Lower leg skin (tissue), 4 donors: Measurements from ENCODE around the gene SH2D7. TPM values are rescaled to one million over a fixed set of nuclear protein-coding genes. Genes with fewer than 3 reads are reported as not detected.

Experiments used
- DNase-seq, 2 donors: peaks; one replicate each; pipeline ENCODE4 v3.0.0-alpha.2; 2019; ENCODE audit warnings: low spot score in 2 of 2
- H3K4me3 ChIP-seq: fragments of 200-600 bp; sonication (generic); 2 replicates; pipeline ENCODE4 v1.5.1; 2017; ENCODE audit warnings: mild to moderate bottlenecking, low read depth; ENCODE audit not compliant: poor library complexity, severe bottlenecking
- CTCF ChIP-seq, 3 donors: fragments of 450-650 bp; IDR thresholded peaks; one replicate each; pipeline ENCODE4 v1.5.1; 2016; ENCODE audit warnings: antibody characterized with exemption in 3 of 3, mild to moderate bottlenecking in 3 of 3, moderate library complexity in 2 of 3
- POLR2A ChIP-seq, 2 donors: fragments of 450-650 bp; IDR thresholded peaks; one replicate each; pipeline ENCODE4 v1.6.1; 2016 to 2017; ENCODE audit warnings: antibody characterized with exemption in 2 of 2, mild to moderate bottlenecking in 1 of 2, moderate library complexity in 1 of 2
- WGBS, 2 donors: methylation state at CpG; one replicate each; pipeline ENCODE4 v1.1.5; 2018; 5-methylcytosine and 5-hydroxymethylcytosine counted together
- intact Hi-C: fragments of 100-400 bp; cut with DNase I; formaldehyde crosslinking; loops from one replicate; pipeline ENCODE4 v1.15.0; 2023; ENCODE audit warnings: low total_unique reads
- total RNA-seq, 4 donors: library from RNA; depleted of rRNA; stranded (reverse); fragments of >200 nt; gene quantifications; one replicate each; pipeline ENCODE4 v1.1.0, GENCODE V29; 2016

Gene SH2D7
- total RNA-seq, 4 donors from 2014 or later: not detected

- WGBS, 2 donors: 80 to 84% methylated on average over 5 of the region's 5 CpGs
- DNase-seq: no peak
- no peak for TF ChIP-seq CTCF (IDR thresholded peaks at IDR 0.05)
- TF ChIP-seq POLR2A (IDR thresholded peaks at IDR 0.05): no peak
- H3K4me3 ChIP-seq: no peak overlapping the region
- intact Hi-C loops: no loop called here
These were observed 39.8 kb upstream of the SH2D7 start for GRCh38 chr15:78052545-78052944.

- DNase-seq: no peak
- WGBS, 2 donors: 65 to 75% methylated on average over 2 of the region's 2 CpGs
- no peak for TF ChIP-seq POLR2A (IDR thresholded peaks at IDR 0.05)
- TF ChIP-seq CTCF (IDR thresholded peaks at IDR 0.05): no peak
- H3K4me3 ChIP-seq: no peak overlapping the region
- intact Hi-C loops: no loop called here
These were observed 37.8 kb upstream of the SH2D7 start for GRCh38 chr15:78054518-78054917.

- no peak overlapping the region for H3K4me3 ChIP-seq
- no peak for TF ChIP-seq POLR2A (IDR thresholded peaks at IDR 0.05)
- no peak for TF ChIP-seq CTCF (IDR thresholded peaks at IDR 0.05)
- WGBS, 2 donors: 31 to 33% methylated on average over 1 of the region's 1 CpG
- intact Hi-C loops: no loop called here
- DNase-seq: no peak
These were observed 37.4 kb upstream of the SH2D7 start for GRCh38 chr15:78054966-78055365.

GRCh38 chr15:78055919-78056713, 36.2 kb upstream of the SH2D7 start:
- 6 to 11% methylated on average over 2 of the region's 2 CpGs for WGBS, 2 donors
- no peak for DNase-seq
- intact Hi-C loops: no loop called here
- no peak overlapping the region for H3K4me3 ChIP-seq
- TF ChIP-seq CTCF (IDR thresholded peaks at IDR 0.05): no peak
- no peak for TF ChIP-seq POLR2A (IDR thresholded peaks at IDR 0.05)

GRCh38 chr15:78056714-78057269, 35.6 kb upstream of the SH2D7 start:
- H3K4me3 ChIP-seq: no peak overlapping the region
- DNase-seq: no peak
- 4 to 18% methylated on average over 2 of the region's 2 CpGs for WGBS, 2 donors
- intact Hi-C loops: no loop called here
- TF ChIP-seq POLR2A (IDR thresholded peaks at IDR 0.05): no peak
- TF ChIP-seq CTCF (IDR thresholded peaks at IDR 0.05): no peak
